H9 (cell line): ENCODE results near the gene NIM1K. TPM values are rescaled to one million over a fixed set of nuclear protein-coding genes. Genes with fewer than 3 reads are reported as not detected.

Experiments
- DNase-seq: peaks from one replicate; pipeline ENCODE4 v3.0.0-alpha.2; 2017
- H2AFZ ChIP-seq: one replicate; pipeline ENCODE4 v1.6.1; 2013; ENCODE audit warnings: mild to moderate bottlenecking, low read length, control low read depth, moderate library complexity
- H2AK5ac ChIP-seq: 2 replicates; pipeline ENCODE4 v1.6.1; 2013; ENCODE audit warnings: low read length, control low read depth, mixed read lengths; ENCODE audit not compliant: insufficient read length
- H2BK120ac ChIP-seq: one replicate; pipeline ENCODE4 v1.6.1; 2013; ENCODE audit warnings: low read depth, mild to moderate bottlenecking, low read length, control low read depth, inconsistent platforms; ENCODE audit not compliant: poor library complexity, severe bottlenecking
- H2BK12ac ChIP-seq: 2 replicates; pipeline ENCODE4 v1.6.1; 2013; ENCODE audit warnings: low read length, control low read depth, mixed read lengths, low read depth; ENCODE audit not compliant: insufficient read length
- H2BK15ac ChIP-seq: 2 replicates; pipeline ENCODE4 v1.6.1; 2013; ENCODE audit warnings: low read depth, low read length, control low read depth
- H2BK20ac ChIP-seq: one replicate; pipeline ENCODE4 v1.6.1; 2013; ENCODE audit warnings: low read depth, mild to moderate bottlenecking, low read length, control low read depth, inconsistent platforms; ENCODE audit not compliant: poor library complexity, severe bottlenecking
- H2BK5ac ChIP-seq: 2 replicates; pipeline ENCODE4 v1.6.1; 2013; ENCODE audit warnings: low read length, control low read depth, mixed read lengths; ENCODE audit not compliant: insufficient read length
- H3K14ac ChIP-seq: 2 replicates; pipeline ENCODE4 v1.6.1; 2013; ENCODE audit warnings: low read length, control low read depth; ENCODE audit not compliant: insufficient read depth
- H3K18ac ChIP-seq: 2 replicates; pipeline ENCODE4 v1.6.1; 2013; ENCODE audit warnings: low read depth, mild to moderate bottlenecking, mixed read lengths, low read length, control low read depth; ENCODE audit not compliant: insufficient read length
- H3K23ac ChIP-seq: 2 replicates; pipeline ENCODE4 v1.6.1; 2013; ENCODE audit warnings: low read length, control low read depth, mixed read lengths, low read depth; ENCODE audit not compliant: insufficient read length
- H3K23me2 ChIP-seq: 2 replicates; pipeline ENCODE4 v1.6.1; 2013; ENCODE audit warnings: low read depth, mild to moderate bottlenecking, mixed read lengths, low read length, control low read depth; ENCODE audit not compliant: insufficient read length, poor library complexity, severe bottlenecking
- H3K27ac ChIP-seq: 2 replicates; pipeline ENCODE4 v1.5.1; 2013; ENCODE audit warnings: low read length, control low read depth, mixed read lengths, low read depth; ENCODE audit not compliant: insufficient read length
- H3K27me3 ChIP-seq: 2 replicates; pipeline ENCODE4 v1.6.1; 2013; ENCODE audit warnings: low read length, control low read depth, inconsistent platforms; ENCODE audit not compliant: insufficient read depth
- H3K4ac ChIP-seq: 2 replicates; pipeline ENCODE4 v1.6.1; 2013; ENCODE audit warnings: low read depth, mild to moderate bottlenecking, control low read depth, inconsistent platforms, low read length, moderate library complexity
- H3K4me1 ChIP-seq: 2 replicates; pipeline ENCODE4 v1.6.1; 2013; ENCODE audit warnings: low read length, control low read depth, inconsistent platforms; ENCODE audit not compliant: insufficient read depth
- H3K4me2 ChIP-seq: 2 replicates; pipeline ENCODE4 v1.6.1; 2013; ENCODE audit warnings: low read length, control low read depth, mixed read lengths; ENCODE audit not compliant: insufficient read length, insufficient read depth
- H3K56ac ChIP-seq: 2 replicates; pipeline ENCODE4 v1.6.1; 2013; ENCODE audit warnings: low read depth, mild to moderate bottlenecking, mixed read lengths, low read length, control low read depth; ENCODE audit not compliant: insufficient read length
- H3K79me1 ChIP-seq: 2 replicates; pipeline ENCODE4 v1.6.1; 2013; ENCODE audit warnings: low read depth, mild to moderate bottlenecking, moderate library complexity, low read length, control low read depth, inconsistent platforms; ENCODE audit not compliant: insufficient read depth, poor library complexity, severe bottlenecking
- H3K79me2 ChIP-seq: 2 replicates; pipeline ENCODE4 v1.6.1; 2013; ENCODE audit warnings: low read length, control low read depth, inconsistent platforms; ENCODE audit not compliant: insufficient read depth
- H3K9ac ChIP-seq: 2 replicates; pipeline ENCODE4 v1.6.1; 2013; ENCODE audit warnings: low read length, control low read depth, mixed read lengths; ENCODE audit not compliant: insufficient read length; ENCODE audit errors: extremely low read depth
- H3K9me3 ChIP-seq: one replicate; pipeline ENCODE4 v1.6.1; 2013; ENCODE audit warnings: low read depth, low read length, inconsistent platforms; ENCODE audit not compliant: control insufficient read depth
- H3T11ph ChIP-seq: one replicate; pipeline ENCODE4 v1.6.1; 2013; ENCODE audit warnings: mild to moderate bottlenecking, low read length, control low read depth, inconsistent platforms
- H4K20me1 ChIP-seq: one replicate; pipeline ENCODE4 v1.6.1; 2013; ENCODE audit not compliant: control insufficient read depth, insufficient read length, insufficient read depth
- H4K5ac ChIP-seq: 2 replicates; pipeline ENCODE4 v1.6.1; 2013; ENCODE audit warnings: low read depth, mild to moderate bottlenecking, mixed read lengths, low read length, control low read depth; ENCODE audit not compliant: insufficient read length
- H4K8ac ChIP-seq: replicated peaks from 2 replicates; pipeline ENCODE4 v1.6.1; 2013; ENCODE audit warnings: low read length, control low read depth, mixed read lengths, low read depth; ENCODE audit not compliant: insufficient read length
- H4K91ac ChIP-seq: 2 replicates; pipeline ENCODE4 v1.6.1; 2013; ENCODE audit warnings: low read depth, mild to moderate bottlenecking, moderate library complexity, mixed read lengths, low read length, control low read depth; ENCODE audit not compliant: insufficient read length
- H3K27ac Mint-ChIP-seq, 3 experiments: 2 replicates in 2 of 3; 3 replicates in 1 of 3; pipeline ENCODE4 v1.8.0; 2020 to 2021; ENCODE audit warnings: mixed read lengths in 3 of 3, mild to moderate bottlenecking in 1 of 3, moderate library complexity in 1 of 3
- H3K27me3 Mint-ChIP-seq: 2 replicates; pipeline ENCODE4 v1.8.0; 2021; ENCODE audit warnings: low read depth, mild to moderate bottlenecking, moderate library complexity, mixed read lengths
- H3K36me3 Mint-ChIP-seq, 3 experiments: 2 replicates in 2 of 3; 3 replicates in 1 of 3; pipeline ENCODE4 v1.8.0; 2020 to 2021; ENCODE audit warnings: low read depth in 3 of 3, mixed read lengths in 3 of 3; ENCODE audit not compliant: insufficient read depth in 1 of 3
- H3K4me1 Mint-ChIP-seq, 2 experiments: 2 replicates each; pipeline ENCODE4 v1.8.0; 2020; ENCODE audit warnings: mixed read lengths in 2 of 2
- H3K4me3 Mint-ChIP-seq, 2 experiments: 2 replicates in 1 of 2; 3 replicates in 1 of 2; pipeline ENCODE4 v1.8.0; 2020 to 2021; ENCODE audit warnings: mild to moderate bottlenecking in 2 of 2, mixed read lengths in 2 of 2, moderate library complexity in 1 of 2
- H3K9me3 Mint-ChIP-seq, 2 experiments: 2 replicates in 1 of 2; 3 replicates in 1 of 2; pipeline ENCODE4 v1.8.0; 2020; ENCODE audit warnings: mild to moderate bottlenecking in 2 of 2, mixed read lengths in 2 of 2, moderate library complexity in 1 of 2
- WGBS: extraction: QIAGEN DNeasy Blood & Tissue Kit; methylation state at CpG from one replicate; pipeline ENCODE4 v1.1.7; 2013; ENCODE audit warnings: missing lambda C conversion rate, low lambda C conversion rate, mixed read lengths; ENCODE audit not compliant: insufficient read length; ENCODE audit errors: extremely low coverage; 5-methylcytosine and 5-hydroxymethylcytosine counted together
- total RNA-seq: library from RNA; stranded (reverse); gene quantifications from 2 replicates; pipeline ENCODE4 v1.2.1, GENCODE V29; 2021
- TF ChIP-seq, protein P1 (sequence below): fragments of 200-600 bp; sonication (generic); conservative IDR thresholded peaks from 3 replicates; pipeline ENCODE4 v1.8.0; 2021; ENCODE audit warnings: antibody characterized with exemption, mild to moderate bottlenecking

Gene NIM1K
- total RNA-seq, 1 experiment from 2014 or later = 0.07 TPM

DNA sequence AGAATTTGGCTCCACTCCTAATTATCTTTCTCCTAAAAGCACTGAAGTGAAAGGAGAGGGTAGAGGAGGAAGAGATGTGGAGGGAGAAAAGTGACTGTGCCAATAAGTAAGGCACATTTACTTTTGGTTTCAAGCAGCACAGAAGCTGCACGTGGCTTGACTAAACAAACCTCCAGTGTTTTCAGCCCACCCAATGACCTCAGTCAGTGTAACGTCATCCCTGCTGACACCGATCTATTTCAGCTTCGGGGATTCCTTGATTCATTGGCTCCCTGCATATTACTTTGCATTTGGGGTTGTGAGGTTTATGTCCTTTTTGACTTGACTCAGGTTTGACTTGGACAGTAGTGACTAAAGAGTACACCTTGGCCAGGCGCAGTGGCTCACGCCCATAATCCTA lies 35.6 kb upstream of the NIM1K start:
- no peak overlapping the region for H4K8ac ChIP-seq
- TF ChIP-seq, protein P1, sequence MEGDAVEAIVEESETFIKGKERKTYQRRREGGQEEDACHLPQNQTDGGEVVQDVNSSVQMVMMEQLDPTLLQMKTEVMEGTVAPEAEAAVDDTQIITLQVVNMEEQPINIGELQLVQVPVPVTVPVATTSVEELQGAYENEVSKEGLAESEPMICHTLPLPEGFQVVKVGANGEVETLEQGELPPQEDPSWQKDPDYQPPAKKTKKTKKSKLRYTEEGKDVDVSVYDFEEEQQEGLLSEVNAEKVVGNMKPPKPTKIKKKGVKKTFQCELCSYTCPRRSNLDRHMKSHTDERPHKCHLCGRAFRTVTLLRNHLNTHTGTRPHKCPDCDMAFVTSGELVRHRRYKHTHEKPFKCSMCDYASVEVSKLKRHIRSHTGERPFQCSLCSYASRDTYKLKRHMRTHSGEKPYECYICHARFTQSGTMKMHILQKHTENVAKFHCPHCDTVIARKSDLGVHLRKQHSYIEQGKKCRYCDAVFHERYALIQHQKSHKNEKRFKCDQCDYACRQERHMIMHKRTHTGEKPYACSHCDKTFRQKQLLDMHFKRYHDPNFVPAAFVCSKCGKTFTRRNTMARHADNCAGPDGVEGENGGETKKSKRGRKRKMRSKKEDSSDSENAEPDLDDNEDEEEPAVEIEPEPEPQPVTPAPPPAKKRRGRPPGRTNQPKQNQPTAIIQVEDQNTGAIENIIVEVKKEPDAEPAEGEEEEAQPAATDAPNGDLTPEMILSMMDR = no peak
- H2BK15ac ChIP-seq = no peak overlapping the region
- Mint-ChIP-seq H3K27me3 (no peaks in the 10 kb centered on the region), H3K4me1 (peaks cover 20 to 26% of the 10 kb centered on the region in 2 experiments), H3K9me3 (no peaks in the 10 kb centered on the region), H3K36me3 (peaks cover 20 to 44% (median 26%) of the 10 kb centered on the region in 3 experiments; a peak in 6 of 7 replicates), H3K4me3 (no peak overlapping the region), H3K27ac (peak overlapping the region; percentile 25 to 79 (median 32); a peak in 2 of 7 replicates)
- no peak overlapping the region for H3K18ac ChIP-seq
- H3K79me2 ChIP-seq = no peaks in the 10 kb centered on the region
- H3K4ac ChIP-seq = no peak overlapping the region
- no peak overlapping the region for H3K23ac ChIP-seq
- no peak for DNase-seq
- H3T11ph ChIP-seq = no peak overlapping the region
- no peak overlapping the region for H2BK20ac ChIP-seq
- no CpG with 5 or more reads among the region's 6 CpGs for WGBS
- H2BK5ac ChIP-seq = no peak overlapping the region
- H4K91ac ChIP-seq = no peak overlapping the region
- no peaks in the 10 kb centered on the region for H4K20me1 ChIP-seq
- no peak overlapping the region for H2BK12ac ChIP-seq
- no peaks in the 10 kb centered on the region for H3K27me3 ChIP-seq
- H3K14ac ChIP-seq = no peak overlapping the region
- no peak overlapping the region for H2AK5ac ChIP-seq
- no peak overlapping the region for H3K56ac ChIP-seq
- peaks cover 7% of the 10 kb centered on the region; the same call in 1 of the 2 replicates for H3K4me1 ChIP-seq
- no peaks in the 10 kb centered on the region for H3K9me3 ChIP-seq
- no peak overlapping the region for H3K4me2 ChIP-seq
- no peaks in the 10 kb centered on the region for H3K79me1 ChIP-seq
- no peak overlapping the region for H2AFZ ChIP-seq
- no peak overlapping the region for H4K5ac ChIP-seq
- H2BK120ac ChIP-seq = no peak overlapping the region
- no peak overlapping the region for H3K9ac ChIP-seq
- H3K23me2 ChIP-seq = no peaks in the 10 kb centered on the region
- no peak overlapping the region for H3K27ac ChIP-seq
